ENCODE measurements around the gene F2RL3. TPM values are rescaled to one million over a fixed set of nuclear protein-coding genes. Genes with fewer than 3 reads are reported as not detected.

The F2RL3 gene
- total and polyA plus RNA-seq, 11 donors: 0.12 to 4.6 (median 1.2) TPM

DNA sequence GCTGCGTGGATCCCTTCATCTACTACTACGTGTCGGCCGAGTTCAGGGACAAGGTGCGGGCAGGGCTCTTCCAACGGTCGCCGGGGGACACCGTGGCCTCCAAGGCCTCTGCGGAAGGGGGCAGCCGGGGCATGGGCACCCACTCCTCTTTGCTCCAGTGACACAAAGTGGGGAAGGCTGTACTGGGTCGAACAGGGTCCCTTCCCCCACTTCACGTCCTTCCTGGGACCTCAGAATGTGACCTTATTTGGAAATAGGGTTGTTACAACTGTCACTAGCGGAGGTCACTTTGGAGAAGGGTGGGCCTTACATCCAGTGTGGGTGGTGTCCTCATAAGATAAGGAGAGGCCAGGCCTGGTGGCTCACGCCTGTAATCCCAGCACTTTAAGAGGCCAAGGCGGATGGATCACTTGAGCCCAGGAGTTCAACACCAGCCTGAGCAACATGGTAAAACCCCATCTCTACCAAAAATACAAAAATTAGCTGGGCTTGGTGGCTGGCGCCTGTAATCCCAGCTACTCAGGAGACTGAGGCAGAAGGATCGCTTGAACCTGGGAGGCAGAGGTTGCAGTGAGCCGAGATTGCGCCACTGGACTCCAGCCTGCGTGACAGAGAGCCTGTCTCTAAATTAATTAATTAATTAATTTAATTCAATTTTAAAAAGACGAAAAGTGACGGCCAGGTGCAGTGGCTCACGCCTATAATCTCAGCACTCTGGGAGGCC is 1.8 kb downstream of the F2RL3 start:
- DNase-seq (peak in 1 of 5 donors; percentile 31), ATAC-seq (no peak)
- H3K4me3 ChIP-seq: no peak overlapping the region

DNA sequence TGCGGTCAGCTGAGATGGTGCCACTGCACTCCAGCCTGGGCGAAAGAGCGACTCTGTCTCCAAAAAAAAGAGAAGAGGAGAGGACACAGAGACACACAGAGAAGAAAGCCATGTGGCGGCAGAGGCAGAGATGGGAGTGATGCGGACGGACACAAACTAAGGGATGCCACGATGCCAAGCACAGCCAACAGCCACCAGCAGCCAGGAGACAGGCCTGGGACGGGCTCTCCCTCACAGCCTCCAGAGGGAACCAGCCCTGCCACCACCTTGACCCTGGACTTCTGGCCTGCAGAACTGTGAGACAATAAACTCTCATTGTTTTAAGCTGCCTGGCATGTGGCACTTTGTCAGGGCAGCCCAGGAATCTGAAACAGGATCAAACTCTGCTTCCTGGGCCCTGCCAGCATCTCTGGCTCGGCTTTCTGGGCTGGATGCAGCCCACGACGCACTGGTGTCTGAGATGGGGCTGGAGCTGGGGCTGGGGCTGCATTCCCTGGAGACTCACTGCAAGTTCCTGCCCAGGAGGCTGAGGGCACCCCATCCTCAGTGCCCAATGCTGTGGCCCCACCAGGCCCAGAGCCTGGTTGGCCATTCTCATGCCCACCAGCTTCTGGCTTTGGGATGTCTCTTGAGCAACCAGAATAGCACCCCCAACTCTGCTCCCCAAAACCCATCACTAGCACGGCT is 3.0 kb downstream of the F2RL3 start:
- H3K36me3 ChIP-seq: no peaks in the 10 kb centered on the region
- 88 to 94% (median 92%) methylated on average over 9 to 12 of the region's 12 CpGs for WGBS, 4 donors
- H3K4me3 ChIP-seq: no peak overlapping the region
- H3K9me3 ChIP-seq: no peaks in the 10 kb centered on the region
- ATAC-seq (no peak), DNase-seq (peak in 1 of 5 donors; percentile 40)
- peaks cover 0 to 42% (median 29%) of the 10 kb centered on the region in 12 donors for H3K4me1 ChIP-seq
- H3K27me3 ChIP-seq: peaks cover 0 to 36% (median 0%) of the 10 kb centered on the region in 9 donors
- intact Hi-C loops (cut with DNase I): loop anchor here in 4 of 10 donors (5.0 to 10.0 kb wide), 3 partner anchors 57 to 320 kb away; partner anchors contain the start of gene SLC35E1 (in 1 of the 4)
- TF ChIP-seq POLR2A (IDR thresholded peaks at IDR 0.05): no peak
- TF ChIP-seq, protein P1, sequence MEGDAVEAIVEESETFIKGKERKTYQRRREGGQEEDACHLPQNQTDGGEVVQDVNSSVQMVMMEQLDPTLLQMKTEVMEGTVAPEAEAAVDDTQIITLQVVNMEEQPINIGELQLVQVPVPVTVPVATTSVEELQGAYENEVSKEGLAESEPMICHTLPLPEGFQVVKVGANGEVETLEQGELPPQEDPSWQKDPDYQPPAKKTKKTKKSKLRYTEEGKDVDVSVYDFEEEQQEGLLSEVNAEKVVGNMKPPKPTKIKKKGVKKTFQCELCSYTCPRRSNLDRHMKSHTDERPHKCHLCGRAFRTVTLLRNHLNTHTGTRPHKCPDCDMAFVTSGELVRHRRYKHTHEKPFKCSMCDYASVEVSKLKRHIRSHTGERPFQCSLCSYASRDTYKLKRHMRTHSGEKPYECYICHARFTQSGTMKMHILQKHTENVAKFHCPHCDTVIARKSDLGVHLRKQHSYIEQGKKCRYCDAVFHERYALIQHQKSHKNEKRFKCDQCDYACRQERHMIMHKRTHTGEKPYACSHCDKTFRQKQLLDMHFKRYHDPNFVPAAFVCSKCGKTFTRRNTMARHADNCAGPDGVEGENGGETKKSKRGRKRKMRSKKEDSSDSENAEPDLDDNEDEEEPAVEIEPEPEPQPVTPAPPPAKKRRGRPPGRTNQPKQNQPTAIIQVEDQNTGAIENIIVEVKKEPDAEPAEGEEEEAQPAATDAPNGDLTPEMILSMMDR (IDR thresholded peaks at IDR 0.05): no peak
- no peak overlapping the region for H3K27ac ChIP-seq

More for the DNA sequence above, 1.8 kb downstream of the F2RL3 start:
- Histone ChIP-seq H3K4me1 (peaks cover 0 to 42% (median 27%) of the 10 kb centered on the region in 12 donors), H3K36me3 (no peaks in the 10 kb centered on the region), H3K9me3 (no peaks in the 10 kb centered on the region), H3K27me3 (peaks cover 0 to 29% (median 0%) of the 10 kb centered on the region in 9 donors), H3K27ac (peak overlapping the region in 4 of 12 donors; percentile 5 to 95 (median 83))
- TF ChIP-seq, protein P1 (IDR thresholded peaks at IDR 0.05): no peak
- TF ChIP-seq POLR2A (IDR thresholded peaks at IDR 0.05): no peak
- intact Hi-C loops (cut with DNase I): loop anchor here in 4 of 10 donors (5.0 to 10.0 kb wide), 3 partner anchors 56 to 318 kb away; partner anchors contain the start of gene SLC35E1 (in 1 of the 4)
- WGBS, 4 donors: 89 to 91% (median 90%) methylated on average over 19 to 24 of the region's 24 CpGs

DNA sequence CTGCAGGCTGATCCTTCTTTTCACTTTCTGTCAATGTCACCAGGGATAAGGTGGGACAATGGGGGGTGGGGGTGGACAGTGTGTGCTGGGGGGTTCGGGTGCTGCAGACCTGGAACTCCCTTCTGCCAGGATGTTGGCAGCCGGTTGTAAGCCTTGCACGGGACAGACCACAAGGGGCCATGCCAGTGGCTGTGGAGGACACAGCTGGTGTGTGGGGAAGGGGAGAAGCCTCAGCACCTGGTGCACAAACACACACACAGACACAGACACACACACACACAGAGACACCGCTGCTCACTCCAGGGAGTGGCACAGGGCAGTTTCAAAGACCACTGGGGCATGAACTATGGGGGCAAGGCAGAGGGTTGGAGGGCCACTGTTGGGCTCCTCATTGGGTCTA is 3.6 kb downstream of the F2RL3 start:
- peaks cover 0 to 42% (median 25%) of the 10 kb centered on the region in 12 donors for H3K4me1 ChIP-seq
- 58 to 87% (median 72%) methylated on average over 3 to 4 of the region's 4 CpGs for WGBS, 4 donors

More for the DNA sequence above, 3.6 kb downstream of the F2RL3 start:
- DNase-seq: peak in 1 of 5 donors; percentile 43
- no peak for ATAC-seq
- Histone ChIP-seq H3K27ac (no peak overlapping the region), H3K9me3 (no peaks in the 10 kb centered on the region), H3K36me3 (no peaks in the 10 kb centered on the region), H3K27me3 (peaks cover 0 to 36% (median 0%) of the 10 kb centered on the region in 9 donors), H3K4me3 (no peak overlapping the region)
- intact Hi-C loops (cut with DNase I): loop anchor here in 4 of 10 donors (5.0 to 10.0 kb wide), 3 partner anchors 58 to 320 kb away; partner anchors contain the start of gene SLC35E1 (in 1 of the 4)
- TF ChIP-seq POLR2A (IDR thresholded peaks at IDR 0.05): no peak
- TF ChIP-seq, protein P1 (IDR thresholded peaks at IDR 0.05): no peak
